ENCODE data around the gene CTNNB1. TPM values are rescaled to one million over a fixed set of nuclear protein-coding genes. Genes with fewer than 3 reads are reported as not detected.

The CTNNB1 gene
- total and polyA plus RNA-seq, 4 donors: 63.3 to 265 (median 151) TPM

DNA sequence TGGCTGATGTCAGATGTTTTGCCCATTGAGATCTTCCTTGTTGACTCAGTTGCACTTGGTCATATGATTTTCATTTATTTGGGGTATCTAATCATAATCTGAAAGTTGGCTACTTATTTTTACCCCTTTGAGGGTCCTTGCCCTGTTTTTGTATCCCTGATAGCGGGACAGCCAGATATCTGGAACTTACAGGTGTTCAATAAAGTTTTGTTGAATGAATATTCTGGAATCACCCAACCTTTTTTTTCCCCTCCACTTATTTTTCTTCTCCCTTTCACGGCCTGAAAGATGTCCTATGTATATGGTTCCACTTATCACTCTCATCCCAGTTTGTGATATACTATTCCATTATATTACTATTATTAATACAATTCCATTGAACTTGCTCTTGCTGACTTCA, 12.8 kb downstream of the CTNNB1 start:
- Histone ChIP-seq H3K27me3 (ENCODE audit: control insufficient read depth in 4 of 4, insufficient read depth in 4 of 4, low read length in 3 of 4) (no peaks in the 10 kb centered on the region), H3K4me1 (ENCODE audit: control insufficient read depth in 4 of 4, insufficient read depth in 4 of 4, low read length in 3 of 4) (peaks cover 9 to 34% (median 12%) of the 10 kb centered on the region in 4 donors), H3K36me3 (ENCODE audit: control insufficient read depth in 4 of 4, insufficient read depth in 3 of 4, low read depth in 1 of 4, low read length in 3 of 4) (no peaks in the 10 kb centered on the region), H3K27ac (ENCODE audit: low read depth in 1 of 2, low read length in 2 of 2) (no peak overlapping the region), H3K9me3 (ENCODE audit: control insufficient read depth in 4 of 4, low read length in 3 of 4) (no peaks in the 10 kb centered on the region), H3K9ac (ENCODE audit: low read depth in 1 of 2, low read length in 2 of 2) (no peak overlapping the region), H3K4me3 (ENCODE audit: low read depth in 1 of 3, low read length in 3 of 3) (no peak overlapping the region)
- TF ChIP-seq, protein P1, sequence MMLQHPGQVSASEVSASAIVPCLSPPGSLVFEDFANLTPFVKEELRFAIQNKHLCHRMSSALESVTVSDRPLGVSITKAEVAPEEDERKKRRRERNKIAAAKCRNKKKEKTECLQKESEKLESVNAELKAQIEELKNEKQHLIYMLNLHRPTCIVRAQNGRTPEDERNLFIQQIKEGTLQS (IDR thresholded peaks at IDR 0.05): no peak
- TF ChIP-seq RAD21 (IDR thresholded peaks at IDR 0.05): no peak
- no peak for TF ChIP-seq EGR1 (IDR thresholded peaks at IDR 0.05; ENCODE audit: low read depth in 2 of 2)
- no peak for TF ChIP-seq SP1 (IDR thresholded peaks at IDR 0.05)
- no peak for TF ChIP-seq HNF4G (IDR thresholded peaks at IDR 0.05)
- TF ChIP-seq, protein P2, sequence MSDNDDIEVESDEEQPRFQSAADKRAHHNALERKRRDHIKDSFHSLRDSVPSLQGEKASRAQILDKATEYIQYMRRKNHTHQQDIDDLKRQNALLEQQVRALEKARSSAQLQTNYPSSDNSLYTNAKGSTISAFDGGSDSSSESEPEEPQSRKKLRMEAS (IDR thresholded peaks at IDR 0.05): no peak
- DNase-seq (ENCODE audit: low spot score): no peak
- 96% methylated on average over 2 of the region's 2 CpGs for WGBS

DNA sequence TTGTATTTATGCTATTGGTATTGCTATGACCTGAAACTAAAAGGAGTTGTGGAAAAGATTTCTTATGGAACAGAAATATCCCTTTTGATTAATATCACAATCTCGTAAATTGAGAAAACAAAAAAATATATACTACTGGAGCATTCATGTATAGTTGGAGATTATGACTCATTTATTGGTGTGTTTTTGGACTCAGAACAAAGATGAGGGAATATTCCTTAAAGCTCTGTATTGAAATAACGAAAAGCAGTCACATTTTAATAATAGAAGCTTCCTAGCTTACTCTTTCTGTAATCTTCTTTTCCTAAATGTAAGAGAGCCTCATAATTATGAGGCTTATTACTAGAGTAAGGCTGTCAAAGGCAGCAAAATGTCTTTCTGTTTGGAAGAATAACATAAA, 14.3 kb downstream of the CTNNB1 start:
- H3K36me3 ChIP-seq (ENCODE audit: control insufficient read depth in 4 of 4, insufficient read depth in 3 of 4, low read depth in 1 of 4, low read length in 3 of 4): no peaks in the 10 kb centered on the region

More for the DNA sequence above, 14.3 kb downstream of the CTNNB1 start:
- no peak overlapping the region for H3K27ac ChIP-seq (ENCODE audit: low read depth in 1 of 2, low read length in 2 of 2)
- DNase-seq (ENCODE audit: low spot score): no peak
- H3K4me3 ChIP-seq (ENCODE audit: low read depth in 1 of 3, low read length in 3 of 3): no peak overlapping the region
- H3K9ac ChIP-seq (ENCODE audit: low read depth in 1 of 2, low read length in 2 of 2): no peak overlapping the region
- peaks cover 6 to 28% (median 9%) of the 10 kb centered on the region in 4 donors for H3K4me1 ChIP-seq (ENCODE audit: control insufficient read depth in 4 of 4, insufficient read depth in 4 of 4, low read length in 3 of 4)
- no peaks in the 10 kb centered on the region for H3K27me3 ChIP-seq (ENCODE audit: control insufficient read depth in 4 of 4, insufficient read depth in 4 of 4, low read length in 3 of 4)
- 88% methylated on average over 2 of the region's 2 CpGs for WGBS
- H3K9me3 ChIP-seq (ENCODE audit: control insufficient read depth in 4 of 4, low read length in 3 of 4): no peaks in the 10 kb centered on the region
- TF ChIP-seq, protein P3, sequence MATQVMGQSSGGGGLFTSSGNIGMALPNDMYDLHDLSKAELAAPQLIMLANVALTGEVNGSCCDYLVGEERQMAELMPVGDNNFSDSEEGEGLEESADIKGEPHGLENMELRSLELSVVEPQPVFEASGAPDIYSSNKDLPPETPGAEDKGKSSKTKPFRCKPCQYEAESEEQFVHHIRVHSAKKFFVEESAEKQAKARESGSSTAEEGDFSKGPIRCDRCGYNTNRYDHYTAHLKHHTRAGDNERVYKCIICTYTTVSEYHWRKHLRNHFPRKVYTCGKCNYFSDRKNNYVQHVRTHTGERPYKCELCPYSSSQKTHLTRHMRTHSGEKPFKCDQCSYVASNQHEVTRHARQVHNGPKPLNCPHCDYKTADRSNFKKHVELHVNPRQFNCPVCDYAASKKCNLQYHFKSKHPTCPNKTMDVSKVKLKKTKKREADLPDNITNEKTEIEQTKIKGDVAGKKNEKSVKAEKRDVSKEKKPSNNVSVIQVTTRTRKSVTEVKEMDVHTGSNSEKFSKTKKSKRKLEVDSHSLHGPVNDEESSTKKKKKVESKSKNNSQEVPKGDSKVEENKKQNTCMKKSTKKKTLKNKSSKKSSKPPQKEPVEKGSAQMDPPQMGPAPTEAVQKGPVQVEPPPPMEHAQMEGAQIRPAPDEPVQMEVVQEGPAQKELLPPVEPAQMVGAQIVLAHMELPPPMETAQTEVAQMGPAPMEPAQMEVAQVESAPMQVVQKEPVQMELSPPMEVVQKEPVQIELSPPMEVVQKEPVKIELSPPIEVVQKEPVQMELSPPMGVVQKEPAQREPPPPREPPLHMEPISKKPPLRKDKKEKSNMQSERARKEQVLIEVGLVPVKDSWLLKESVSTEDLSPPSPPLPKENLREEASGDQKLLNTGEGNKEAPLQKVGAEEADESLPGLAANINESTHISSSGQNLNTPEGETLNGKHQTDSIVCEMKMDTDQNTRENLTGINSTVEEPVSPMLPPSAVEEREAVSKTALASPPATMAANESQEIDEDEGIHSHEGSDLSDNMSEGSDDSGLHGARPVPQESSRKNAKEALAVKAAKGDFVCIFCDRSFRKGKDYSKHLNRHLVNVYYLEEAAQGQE (IDR thresholded peaks at IDR 0.05): no peak
- TF ChIP-seq RAD21 (IDR thresholded peaks at IDR 0.05): no peak
- TF ChIP-seq SP1 (IDR thresholded peaks at IDR 0.05): no peak
- TF ChIP-seq JUND (IDR thresholded peaks at IDR 0.05): no peak
- no peak for TF ChIP-seq GABPA (IDR thresholded peaks at IDR 0.05 in 1 of 2, conservative IDR thresholded peaks at IDR 0.05 in 1 of 2)
- TF ChIP-seq RXRA (IDR thresholded peaks at IDR 0.05): no peak
- TF ChIP-seq HNF4A (conservative IDR thresholded peaks at IDR 0.05): no peak
- TF ChIP-seq, protein P4, sequence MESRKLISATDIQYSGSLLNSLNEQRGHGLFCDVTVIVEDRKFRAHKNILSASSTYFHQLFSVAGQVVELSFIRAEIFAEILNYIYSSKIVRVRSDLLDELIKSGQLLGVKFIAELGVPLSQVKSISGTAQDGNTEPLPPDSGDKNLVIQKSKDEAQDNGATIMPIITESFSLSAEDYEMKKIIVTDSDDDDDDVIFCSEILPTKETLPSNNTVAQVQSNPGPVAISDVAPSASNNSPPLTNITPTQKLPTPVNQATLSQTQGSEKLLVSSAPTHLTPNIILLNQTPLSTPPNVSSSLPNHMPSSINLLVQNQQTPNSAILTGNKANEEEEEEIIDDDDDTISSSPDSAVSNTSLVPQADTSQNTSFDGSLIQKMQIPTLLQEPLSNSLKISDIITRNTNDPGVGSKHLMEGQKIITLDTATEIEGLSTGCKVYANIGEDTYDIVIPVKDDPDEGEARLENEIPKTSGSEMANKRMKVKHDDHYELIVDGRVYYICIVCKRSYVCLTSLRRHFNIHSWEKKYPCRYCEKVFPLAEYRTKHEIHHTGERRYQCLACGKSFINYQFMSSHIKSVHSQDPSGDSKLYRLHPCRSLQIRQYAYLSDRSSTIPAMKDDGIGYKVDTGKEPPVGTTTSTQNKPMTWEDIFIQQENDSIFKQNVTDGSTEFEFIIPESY (IDR thresholded peaks at IDR 0.05): no peak
- TF ChIP-seq FOXA2 (IDR thresholded peaks at IDR 0.05): no peak
- no peak for TF ChIP-seq EGR1 (IDR thresholded peaks at IDR 0.05; ENCODE audit: low read depth in 2 of 2)
- TF ChIP-seq, protein P1 (IDR thresholded peaks at IDR 0.05): no peak
- TF ChIP-seq, protein P5, sequence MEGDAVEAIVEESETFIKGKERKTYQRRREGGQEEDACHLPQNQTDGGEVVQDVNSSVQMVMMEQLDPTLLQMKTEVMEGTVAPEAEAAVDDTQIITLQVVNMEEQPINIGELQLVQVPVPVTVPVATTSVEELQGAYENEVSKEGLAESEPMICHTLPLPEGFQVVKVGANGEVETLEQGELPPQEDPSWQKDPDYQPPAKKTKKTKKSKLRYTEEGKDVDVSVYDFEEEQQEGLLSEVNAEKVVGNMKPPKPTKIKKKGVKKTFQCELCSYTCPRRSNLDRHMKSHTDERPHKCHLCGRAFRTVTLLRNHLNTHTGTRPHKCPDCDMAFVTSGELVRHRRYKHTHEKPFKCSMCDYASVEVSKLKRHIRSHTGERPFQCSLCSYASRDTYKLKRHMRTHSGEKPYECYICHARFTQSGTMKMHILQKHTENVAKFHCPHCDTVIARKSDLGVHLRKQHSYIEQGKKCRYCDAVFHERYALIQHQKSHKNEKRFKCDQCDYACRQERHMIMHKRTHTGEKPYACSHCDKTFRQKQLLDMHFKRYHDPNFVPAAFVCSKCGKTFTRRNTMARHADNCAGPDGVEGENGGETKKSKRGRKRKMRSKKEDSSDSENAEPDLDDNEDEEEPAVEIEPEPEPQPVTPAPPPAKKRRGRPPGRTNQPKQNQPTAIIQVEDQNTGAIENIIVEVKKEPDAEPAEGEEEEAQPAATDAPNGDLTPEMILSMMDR (IDR thresholded peaks at IDR 0.05; ENCODE audit: low read depth, low read length, missing input control): no peak
- TF ChIP-seq, protein P2 (IDR thresholded peaks at IDR 0.05): no peak
- no peak for TF ChIP-seq YY1 (IDR thresholded peaks at IDR 0.05)
- no peak for TF ChIP-seq FOXA1 (IDR thresholded peaks at IDR 0.05)
- no peak for TF ChIP-seq HNF4G (IDR thresholded peaks at IDR 0.05)
- TF ChIP-seq NR2F2 (IDR thresholded peaks at IDR 0.05): no peak
- TF ChIP-seq TAF1 (conservative IDR thresholded peaks at IDR 0.05): no peak
